Ascending aorta (tissue), 2 donors: Measurements from ENCODE around the gene HOXC10. TPM values are rescaled to one million over a fixed set of nuclear protein-coding genes. Genes with fewer than 3 reads are reported as not detected.

ENCODE experiments used
- DNase-seq, 2 donors: peaks; one replicate each; pipeline ENCODE4 v3.0.0-alpha.2; 2019; ENCODE audit warnings: low spot score in 2 of 2
- H3K27ac ChIP-seq, 2 donors: fragments of 200-600 bp; sonication (generic); one replicate each; pipeline ENCODE4 v1.5.1; 2016 to 2017; ENCODE audit warnings: mild to moderate bottlenecking in 1 of 2
- H3K27me3 ChIP-seq: fragments of 200-600 bp; sonication (generic); one replicate; pipeline ENCODE4 v1.5.1; 2017
- H3K36me3 ChIP-seq, 2 donors: fragments of 200-600 bp; sonication (generic); one replicate each; pipeline ENCODE4 v1.5.1; 2016
- H3K4me1 ChIP-seq, 2 donors: fragments of 200-600 bp; sonication (generic); one replicate each; pipeline ENCODE4 v1.5.1; 2016 to 2017; ENCODE audit warnings: mild to moderate bottlenecking in 1 of 2
- H3K4me3 ChIP-seq, 2 donors: fragments of 200-600 bp; sonication (generic); one replicate each; pipeline ENCODE4 v1.5.1; 2016 to 2017; ENCODE audit warnings: mild to moderate bottlenecking in 1 of 2
- H3K9me3 ChIP-seq, 2 donors: fragments of 200-600 bp; sonication (generic); one replicate each; pipeline ENCODE4 v1.5.1; 2016
- CTCF ChIP-seq, 3 experiments: fragments of 200-600 bp in 2 of 3; fragments of 450-650 bp in 1 of 3; sonication (generic) in 2 of 3; IDR thresholded peaks; one replicate each; pipeline ENCODE4 v1.5.1; 2016 to 2019; ENCODE audit warnings: antibody characterized with exemption in 3 of 3, mild to moderate bottlenecking in 1 of 3, moderate library complexity in 1 of 3
- intact Hi-C: fragments of 100-400 bp; cut with DNase I; formaldehyde crosslinking; loops from one replicate; pipeline ENCODE4 v1.15.1; 2023
- total RNA-seq: library from RNA; depleted of rRNA; stranded (reverse); fragments of >200 nt; gene quantifications from one replicate; pipeline ENCODE4 v1.1.0, GENCODE V29; 2016

The HOXC10 gene
- total RNA-seq, 1 donor from 2014 or later: not detected

- DNase-seq: no peak
- Histone ChIP-seq H3K36me3 (no peaks in the 10 kb centered on the region), H3K4me1 (peaks cover 3 to 5% of the 10 kb centered on the region in 2 donors), H3K9me3 (no peaks in the 10 kb centered on the region), H3K27ac (no peak overlapping the region), H3K27me3 (peaks cover 76% of the 10 kb centered on the region), H3K4me3 (no peak overlapping the region)
- intact Hi-C loops: no loop called here
- TF ChIP-seq CTCF (IDR thresholded peaks at IDR 0.05): no peak
These were observed 31.8 kb upstream of the HOXC10 start for GRCh38 chr12:53952871-53953734.

DNA sequence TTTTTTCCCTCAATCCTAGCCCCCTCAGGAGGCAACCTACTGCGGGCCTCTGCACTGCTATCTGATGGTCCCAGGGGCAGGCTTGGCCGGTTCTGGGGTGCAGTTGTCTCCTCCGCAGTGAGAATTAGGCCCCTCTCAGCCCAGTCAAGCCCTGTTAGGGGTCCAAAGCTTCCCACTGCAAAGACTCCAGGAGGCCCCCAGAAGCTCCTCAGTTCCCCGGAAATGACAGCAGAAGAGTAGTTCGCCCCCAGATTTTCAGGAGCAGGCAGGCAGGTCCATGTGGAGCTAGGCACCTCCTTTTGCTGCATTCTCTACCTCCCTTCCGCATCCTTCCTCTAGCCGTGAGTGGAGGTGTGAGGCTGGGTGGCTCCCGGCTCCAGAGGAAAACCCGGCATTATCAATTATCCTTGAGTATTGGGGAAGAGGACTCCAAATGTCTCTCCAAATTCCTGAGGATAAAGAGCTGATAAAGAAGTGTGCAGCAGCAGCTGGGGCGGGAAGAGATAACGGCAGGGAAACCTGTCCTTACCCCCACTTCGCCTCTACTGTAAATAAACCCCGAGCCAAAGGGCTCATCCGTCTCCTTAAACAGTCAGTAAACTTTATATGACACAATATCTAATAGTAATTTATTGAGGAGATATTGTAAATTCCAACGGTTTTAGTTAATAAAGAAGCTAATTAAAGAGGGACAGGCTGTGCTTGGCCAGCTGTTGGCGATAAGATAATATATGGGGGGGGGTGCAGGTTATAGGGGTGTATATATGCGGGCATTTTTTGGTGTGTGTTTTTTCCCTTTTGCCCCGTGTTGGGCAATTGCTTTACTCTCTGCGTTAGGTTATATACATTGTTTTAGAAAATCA is 30.9 kb upstream of the HOXC10 start:
- Histone ChIP-seq H3K4me1 (peaks cover 3 to 5% of the 10 kb centered on the region in 2 donors), H3K4me3 (no peak overlapping the region), H3K9me3 (no peaks in the 10 kb centered on the region), H3K27ac (no peak overlapping the region), H3K36me3 (no peaks in the 10 kb centered on the region), H3K27me3 (peaks cover 79% of the 10 kb centered on the region)
- DNase-seq: no peak
- no peak for TF ChIP-seq CTCF (IDR thresholded peaks at IDR 0.05)
- intact Hi-C loops: no loop called here

- Histone ChIP-seq H3K4me3 (no peak within 1 kb of the TSS), H3K27me3 (peaks cover 85% of the 10 kb centered on the region), H3K27ac (no peak within 1 kb of the TSS), H3K9me3 (no peaks in the 10 kb centered on the region), H3K36me3 (no peaks in the 10 kb centered on the region), H3K4me1 (peaks cover 3 to 5% of the 10 kb centered on the region in 2 donors)
- DNase-seq: no peak
- no peak for TF ChIP-seq CTCF (IDR thresholded peaks at IDR 0.05)
- intact Hi-C loops: no loop called here
These were observed 30.3 kb upstream of the HOXC10 start, which contains the start of gene HOXC12 for GRCh38 chr12:53954694-53955035. Gene HOXC12, plus strand, starts transcription at chr12:53954903. Its CDS starts 27 bp downstream, at chr12:53954930.

DNA sequence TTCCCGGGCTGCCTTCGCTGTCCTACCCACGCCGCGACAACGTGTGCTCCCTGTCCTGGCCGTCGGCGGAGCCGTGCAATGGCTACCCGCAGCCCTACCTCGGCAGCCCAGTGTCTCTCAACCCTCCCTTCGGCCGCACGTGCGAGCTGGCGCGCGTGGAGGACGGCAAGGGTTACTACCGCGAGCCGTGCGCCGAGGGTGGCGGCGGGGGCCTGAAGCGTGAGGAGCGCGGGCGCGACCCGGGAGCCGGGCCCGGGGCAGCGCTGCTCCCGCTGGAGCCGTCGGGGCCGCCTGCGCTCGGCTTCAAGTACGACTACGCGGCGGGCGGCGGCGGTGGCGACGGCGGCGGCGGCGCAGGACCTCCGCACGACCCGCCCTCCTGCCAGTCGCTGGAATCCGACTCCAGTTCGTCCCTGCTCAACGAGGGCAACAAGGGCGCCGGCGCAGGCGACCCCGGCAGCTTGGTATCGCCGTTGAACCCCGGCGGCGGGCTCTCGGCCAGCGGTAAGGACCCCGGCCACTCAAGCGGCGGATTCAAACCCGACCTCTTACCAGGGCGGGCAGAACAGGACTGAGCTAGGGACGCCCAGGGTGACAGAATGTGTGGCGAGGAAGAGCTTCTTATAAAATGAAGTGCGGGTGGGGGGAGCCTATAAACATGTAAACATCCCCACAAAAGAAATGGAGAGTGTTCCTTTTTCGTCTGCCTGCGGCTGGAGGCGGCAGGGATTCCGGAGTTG is 29.7 kb upstream of the HOXC10 start:
- H3K9me3 ChIP-seq: no peaks in the 10 kb centered on the region
- intact Hi-C loops: no loop called here
- H3K36me3 ChIP-seq: no peaks in the 10 kb centered on the region
- H3K4me3 ChIP-seq: no peak overlapping the region
- TF ChIP-seq CTCF (IDR thresholded peaks at IDR 0.05): no peak
- peaks cover 85% of the 10 kb centered on the region for H3K27me3 ChIP-seq
- DNase-seq: no peak
- H3K27ac ChIP-seq: no peak overlapping the region
- H3K4me1 ChIP-seq: peaks cover 3 to 5% of the 10 kb centered on the region in 2 donors

DNA sequence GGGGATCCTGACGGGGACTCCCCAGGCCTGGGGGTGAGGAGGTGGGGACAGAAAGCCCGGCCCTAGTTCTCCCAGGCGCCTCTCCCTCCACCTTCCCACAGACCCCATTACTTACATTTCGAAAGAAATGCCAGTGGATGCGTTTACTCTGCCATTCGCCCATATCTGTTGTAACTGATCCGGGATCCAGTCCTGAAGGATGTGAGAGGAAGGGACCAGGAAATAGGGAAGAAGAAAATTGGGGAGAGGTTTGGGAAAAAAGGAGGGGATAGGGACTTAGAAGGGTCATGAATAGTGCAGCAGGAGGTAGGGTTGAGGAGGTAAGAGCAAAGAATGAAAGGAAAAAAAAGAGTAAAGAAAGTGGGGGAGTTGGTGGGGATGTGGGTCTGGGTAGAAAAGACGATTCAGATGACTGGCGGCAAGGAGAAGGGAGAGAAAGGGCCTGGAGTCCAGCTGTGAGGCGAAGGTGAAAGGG is 29.1 kb upstream of the HOXC10 start:
- intact Hi-C loops: no loop called here

More for the DNA sequence above, 29.1 kb upstream of the HOXC10 start:
- Histone ChIP-seq H3K27ac (no peak overlapping the region), H3K9me3 (no peaks in the 10 kb centered on the region), H3K36me3 (no peaks in the 10 kb centered on the region), H3K4me1 (peaks cover 3 to 4% of the 10 kb centered on the region in 2 donors), H3K4me3 (no peak overlapping the region), H3K27me3 (peaks cover 86% of the 10 kb centered on the region)
- no peak for TF ChIP-seq CTCF (IDR thresholded peaks at IDR 0.05)
- DNase-seq: no peak
